ENCODE results near the gene NASP.

Gene NASP

DNA sequence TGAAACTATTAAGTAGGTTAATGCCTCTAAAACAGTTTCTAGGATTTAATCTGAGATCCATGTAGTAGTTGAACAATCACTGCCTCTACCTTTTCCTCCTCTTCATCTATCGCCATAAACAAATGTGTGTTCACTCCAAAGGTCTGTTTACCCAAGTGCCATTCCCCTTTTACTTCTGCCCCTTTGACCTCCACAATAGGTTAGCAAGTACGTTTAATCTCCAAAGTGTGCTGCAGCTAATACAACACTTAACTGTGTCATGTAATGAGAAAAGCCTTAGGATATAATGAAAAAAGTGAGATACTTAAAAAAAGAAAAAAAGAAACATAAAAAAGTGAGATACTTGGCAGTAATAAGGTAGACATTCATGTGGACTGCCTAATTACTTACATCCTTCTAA, 74.3 kb downstream of the NASP start:
- TF ChIP-seq, protein P1, sequence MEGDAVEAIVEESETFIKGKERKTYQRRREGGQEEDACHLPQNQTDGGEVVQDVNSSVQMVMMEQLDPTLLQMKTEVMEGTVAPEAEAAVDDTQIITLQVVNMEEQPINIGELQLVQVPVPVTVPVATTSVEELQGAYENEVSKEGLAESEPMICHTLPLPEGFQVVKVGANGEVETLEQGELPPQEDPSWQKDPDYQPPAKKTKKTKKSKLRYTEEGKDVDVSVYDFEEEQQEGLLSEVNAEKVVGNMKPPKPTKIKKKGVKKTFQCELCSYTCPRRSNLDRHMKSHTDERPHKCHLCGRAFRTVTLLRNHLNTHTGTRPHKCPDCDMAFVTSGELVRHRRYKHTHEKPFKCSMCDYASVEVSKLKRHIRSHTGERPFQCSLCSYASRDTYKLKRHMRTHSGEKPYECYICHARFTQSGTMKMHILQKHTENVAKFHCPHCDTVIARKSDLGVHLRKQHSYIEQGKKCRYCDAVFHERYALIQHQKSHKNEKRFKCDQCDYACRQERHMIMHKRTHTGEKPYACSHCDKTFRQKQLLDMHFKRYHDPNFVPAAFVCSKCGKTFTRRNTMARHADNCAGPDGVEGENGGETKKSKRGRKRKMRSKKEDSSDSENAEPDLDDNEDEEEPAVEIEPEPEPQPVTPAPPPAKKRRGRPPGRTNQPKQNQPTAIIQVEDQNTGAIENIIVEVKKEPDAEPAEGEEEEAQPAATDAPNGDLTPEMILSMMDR (IDR thresholded peaks at IDR 0.05; ENCODE audit: low read depth, low read length, missing control alignments) = no peak
- no peak for DNase-seq (ENCODE audit: low read depth)
- in situ Hi-C loops (cut with HindIII; ENCODE audit: low sequenced_read_pairs) = no loop called here

DNA sequence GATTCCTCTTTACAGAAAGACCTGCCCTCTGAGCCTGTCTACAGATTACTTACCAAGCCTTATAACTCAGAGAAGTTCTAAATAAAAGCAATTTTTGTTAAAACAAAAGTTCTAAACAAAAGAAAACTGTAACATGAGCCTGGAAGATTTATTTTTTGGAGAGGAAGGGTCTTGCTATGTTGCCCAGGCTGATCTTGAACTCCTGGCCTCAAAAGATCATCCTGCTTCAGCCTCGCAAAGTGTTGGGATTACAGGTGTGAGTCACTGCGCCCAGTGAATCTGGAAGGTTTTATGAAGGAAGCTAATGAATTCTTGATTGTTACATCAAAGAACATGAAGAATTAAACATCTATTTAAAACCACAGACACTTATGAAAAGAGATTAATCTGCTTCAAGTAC, 75.4 kb downstream of the NASP start:
- in situ Hi-C loops (cut with HindIII; ENCODE audit: low sequenced_read_pairs) = no loop called here
- no peak overlapping the region for H3K4me3 ChIP-seq (ENCODE audit: low read depth, low read length)
- no peak for DNase-seq (ENCODE audit: low read depth)
- TF ChIP-seq, protein P1 (IDR thresholded peaks at IDR 0.05; ENCODE audit: low read depth, low read length, missing control alignments) = no peak

More for the DNA sequence above, 74.3 kb downstream of the NASP start:
- no peak overlapping the region for H3K4me3 ChIP-seq (ENCODE audit: low read depth, low read length)

DNA sequence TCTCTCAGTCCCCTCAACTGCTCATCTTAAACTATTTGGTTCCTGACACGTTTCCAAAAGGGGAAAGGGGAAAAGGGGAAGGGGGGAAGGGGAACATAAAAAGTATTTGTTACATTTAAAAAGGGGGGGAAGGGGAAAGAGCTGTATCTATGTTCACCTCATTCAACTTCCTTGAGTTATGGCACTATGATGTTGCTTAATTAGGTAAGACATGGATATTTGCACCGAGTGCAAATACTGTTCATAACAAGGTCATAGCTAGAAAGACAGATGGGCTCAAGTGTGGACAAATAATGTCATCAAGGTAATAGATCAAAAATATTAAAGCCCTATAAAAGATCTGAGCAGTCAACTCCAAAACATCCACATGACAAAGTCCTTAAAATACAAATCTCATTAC, 76.5 kb downstream of the NASP start:
- TF ChIP-seq, protein P1 (IDR thresholded peaks at IDR 0.05; ENCODE audit: low read depth, low read length, missing control alignments) = no peak
- in situ Hi-C loops (cut with HindIII; ENCODE audit: low sequenced_read_pairs) = no loop called here

DNA sequence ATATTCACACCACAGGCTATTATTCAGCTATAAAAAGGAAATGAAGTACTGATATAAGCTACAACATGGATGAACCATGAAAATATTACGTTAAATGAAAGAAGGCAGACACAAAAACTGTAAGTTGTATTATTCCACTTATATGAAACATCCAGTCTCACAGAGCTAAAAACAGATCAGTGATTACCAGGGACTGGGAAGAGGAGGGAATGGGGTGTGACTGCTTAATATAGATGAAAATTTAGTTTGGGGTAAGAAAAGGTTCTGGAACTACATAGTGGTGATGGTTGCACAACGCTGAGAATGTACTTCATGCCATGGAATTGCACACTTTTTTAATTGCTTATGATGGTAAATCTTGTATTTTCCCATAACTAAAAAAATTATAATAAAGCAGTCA, 83.0 kb downstream of the NASP start:
- no peak overlapping the region for H3K4me3 ChIP-seq (ENCODE audit: low read depth, low read length)
- TF ChIP-seq, protein P1 (IDR thresholded peaks at IDR 0.05; ENCODE audit: low read depth, low read length, missing control alignments) = no peak
- no peak for DNase-seq (ENCODE audit: low read depth)
- in situ Hi-C loops (cut with HindIII; ENCODE audit: low sequenced_read_pairs) = no loop called here

More for the DNA sequence above, 76.5 kb downstream of the NASP start:
- no peak overlapping the region for H3K4me3 ChIP-seq (ENCODE audit: low read depth, low read length)
- no peak for DNase-seq (ENCODE audit: low read depth)

DNA sequence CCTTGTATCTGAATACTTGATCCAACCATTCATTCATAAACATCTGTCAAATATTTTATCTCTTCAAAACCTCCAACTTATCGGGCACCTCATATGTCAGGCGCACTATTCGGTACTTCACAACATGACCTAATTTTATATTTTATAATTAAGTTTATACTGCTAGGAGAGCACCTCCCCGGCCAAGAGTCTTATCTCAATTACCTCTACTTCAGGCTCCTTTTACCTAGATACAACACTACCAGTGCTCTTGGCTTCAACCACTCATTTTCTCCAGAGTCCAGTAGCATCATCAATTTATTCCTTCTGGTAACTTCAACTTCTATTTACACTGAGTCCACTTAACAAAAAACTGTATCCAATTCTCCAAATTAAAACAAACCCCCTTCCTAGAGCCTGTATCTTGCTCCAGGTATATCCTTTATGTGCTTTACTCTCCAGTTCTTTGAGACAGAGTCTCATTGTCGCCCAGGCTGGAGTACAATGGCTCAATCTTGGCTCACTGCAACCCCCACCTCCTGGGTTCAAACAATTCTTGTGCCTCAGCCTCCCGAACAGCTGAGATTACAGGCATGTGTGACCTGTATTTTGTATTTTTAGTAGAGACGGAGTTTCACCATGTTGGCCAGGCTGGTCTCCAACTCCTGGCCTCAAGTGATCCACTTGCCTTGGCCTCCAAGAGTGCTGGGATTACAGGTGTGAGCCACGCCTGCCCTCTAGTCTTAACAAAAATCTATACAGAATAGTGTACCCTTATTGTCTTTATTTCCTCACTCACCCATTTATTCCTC, 83.7 kb downstream of the NASP start:
- DNase-seq (ENCODE audit: low read depth) = no peak
- in situ Hi-C loops (cut with HindIII; ENCODE audit: low sequenced_read_pairs) = no loop called here
- H3K4me3 ChIP-seq (ENCODE audit: low read depth, low read length) = no peak overlapping the region
- TF ChIP-seq, protein P1 (IDR thresholded peaks at IDR 0.05; ENCODE audit: low read depth, low read length, missing control alignments) = no peak

All from astrocyte of the cerebellum (primary cell).